Adipocyte (in vitro differentiated cells): ENCODE results near the gene CEP72.

Experiments used
- DNase-seq: peaks from one replicate; pipeline ENCODE4 v3.0.0-alpha.2; 2015; ENCODE audit warnings: low read depth
- H3K27me3 ChIP-seq: replicated peaks from 2 replicates; pipeline ENCODE4 v1.7.0; 2013; ENCODE audit warnings: mild to moderate bottlenecking, low read length, moderate library complexity; ENCODE audit not compliant: control insufficient read depth, insufficient read depth
- H3K36me3 ChIP-seq: 2 replicates; pipeline ENCODE4 v1.7.0; 2013; ENCODE audit warnings: low read length, mild to moderate bottlenecking, moderate library complexity; ENCODE audit not compliant: control insufficient read depth, insufficient read depth, severe bottlenecking
- H3K4me1 ChIP-seq: 2 replicates; pipeline ENCODE4 v1.7.0; 2013; ENCODE audit warnings: mild to moderate bottlenecking, low read length, moderate library complexity; ENCODE audit not compliant: control insufficient read depth, insufficient read depth
- H3K4me3 ChIP-seq: 2 replicates; pipeline ENCODE4 v1.7.0; 2013; ENCODE audit warnings: mild to moderate bottlenecking, low read length, moderate library complexity
- H3K9ac ChIP-seq: 2 replicates; pipeline ENCODE4 v1.7.0; 2013; ENCODE audit warnings: mild to moderate bottlenecking, low read length, moderate library complexity
- H3K9me3 ChIP-seq: 2 replicates; pipeline ENCODE4 v1.7.0; 2013; ENCODE audit warnings: mild to moderate bottlenecking, low read length, moderate library complexity; ENCODE audit not compliant: control insufficient read depth

Gene CEP72

DNA sequence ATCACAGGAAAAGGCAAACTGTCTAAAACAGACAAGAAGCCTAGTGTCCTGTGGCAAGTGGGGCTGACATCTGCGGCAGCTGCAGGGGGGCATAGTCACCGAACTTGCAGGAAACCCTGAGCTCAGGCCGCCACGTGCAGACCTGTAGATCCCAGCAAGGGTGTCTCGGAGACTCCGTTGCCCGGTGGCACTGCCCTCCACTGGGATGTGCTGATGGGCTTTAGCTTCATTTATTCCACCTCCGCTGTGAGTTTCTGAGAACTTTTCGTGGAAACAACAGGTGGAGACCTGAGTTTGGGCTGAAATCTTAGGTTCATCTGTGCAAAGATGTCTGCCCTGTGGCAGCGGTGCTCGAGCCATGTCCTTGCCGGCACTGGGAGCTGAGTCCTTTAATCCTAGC lies 22.1 kb downstream of the CEP72 start:
- Histone ChIP-seq H3K4me1 (no peaks in the 10 kb centered on the region), H3K4me3 (no peak overlapping the region), H3K9ac (no peak overlapping the region), H3K27me3 (no peaks in the 10 kb centered on the region), H3K36me3 (peaks cover 14% of the 10 kb centered on the region), H3K9me3 (peaks cover 2% of the 10 kb centered on the region)
- no peak for DNase-seq

- DNase-seq: no peak
Observed at GRCh38 chr5:635306-636055, 23.3 kb downstream of the CEP72 start.

GRCh38 chr5:636951-637350 lies 24.8 kb downstream of the CEP72 start:
- DNase-seq: no peak
- no peak overlapping the region for H3K4me3 ChIP-seq
- H3K27me3 ChIP-seq: no peaks in the 10 kb centered on the region
- peaks cover 2% of the 10 kb centered on the region for H3K9me3 ChIP-seq
- no peaks in the 10 kb centered on the region for H3K4me1 ChIP-seq
- H3K36me3 ChIP-seq: peaks cover 17% of the 10 kb centered on the region
- H3K9ac ChIP-seq: no peak overlapping the region

More at GRCh38 chr5:635306-636055, 23.3 kb downstream of the CEP72 start:
- Histone ChIP-seq H3K9me3 (peaks cover 2% of the 10 kb centered on the region), H3K9ac (no peak overlapping the region), H3K36me3 (peaks cover 14% of the 10 kb centered on the region), H3K4me3 (no peak overlapping the region), H3K4me1 (no peaks in the 10 kb centered on the region), H3K27me3 (no peaks in the 10 kb centered on the region)

GRCh38 chr5:637581-638450 lies 25.7 kb downstream of the CEP72 start:
- Histone ChIP-seq H3K4me1 (no peaks in the 10 kb centered on the region), H3K27me3 (no peaks in the 10 kb centered on the region), H3K9ac (no peak overlapping the region), H3K36me3 (peaks cover 17% of the 10 kb centered on the region), H3K4me3 (no peak overlapping the region), H3K9me3 (peaks cover 2% of the 10 kb centered on the region)
- no peak for DNase-seq

DNA sequence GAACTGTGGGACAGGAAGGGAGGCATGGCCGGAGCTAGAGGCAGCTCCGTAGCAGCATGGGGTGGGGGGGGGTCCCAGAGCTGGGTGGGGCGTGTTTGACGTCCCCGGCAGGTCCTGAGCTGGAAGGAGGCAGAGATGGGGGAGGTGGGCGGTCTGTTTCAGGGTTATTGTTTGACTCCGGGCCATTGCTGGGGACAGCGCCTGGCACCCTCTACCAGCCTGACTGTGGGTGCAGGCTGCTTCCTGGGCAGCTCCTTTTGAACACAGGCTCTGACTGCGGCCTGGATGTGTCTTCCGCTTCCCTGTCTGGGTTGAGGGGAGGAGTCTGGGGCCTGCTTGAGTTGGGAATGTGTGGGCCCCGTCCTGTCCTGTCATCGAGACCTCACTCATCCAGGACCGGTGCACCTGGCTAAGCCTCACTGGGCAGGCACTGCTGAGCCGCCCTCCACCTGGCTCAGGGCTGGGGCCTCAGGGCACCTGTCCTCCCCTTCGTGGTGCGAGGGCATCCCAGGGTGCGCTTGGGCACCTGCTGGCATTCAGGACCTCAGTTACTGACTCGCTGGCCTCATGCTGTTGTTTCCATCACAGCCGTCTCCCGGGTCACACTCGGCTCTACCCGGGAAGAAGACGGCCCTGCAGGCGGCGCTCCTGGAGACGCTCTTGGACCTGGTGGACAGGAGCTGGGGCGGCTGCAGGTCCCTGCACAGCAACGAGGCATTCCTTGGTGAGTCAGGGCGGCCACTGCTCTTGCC lies 26.5 kb downstream of the CEP72 start:
- no peak for DNase-seq

GRCh38 chr5:639253-639530 lies 27.1 kb downstream of the CEP72 start:
- no peak for DNase-seq
- Histone ChIP-seq H3K4me3 (no peak overlapping the region), H3K36me3 (peaks cover 17% of the 10 kb centered on the region), H3K9me3 (peaks cover 2% of the 10 kb centered on the region), H3K27me3 (no peaks in the 10 kb centered on the region), H3K4me1 (no peaks in the 10 kb centered on the region), H3K9ac (no peak overlapping the region)

More for the DNA sequence above, 26.5 kb downstream of the CEP72 start:
- Histone ChIP-seq H3K4me3 (no peak overlapping the region), H3K9ac (no peak overlapping the region), H3K36me3 (peaks cover 17% of the 10 kb centered on the region), H3K9me3 (peaks cover 2% of the 10 kb centered on the region), H3K4me1 (no peaks in the 10 kb centered on the region), H3K27me3 (no peaks in the 10 kb centered on the region)

DNA sequence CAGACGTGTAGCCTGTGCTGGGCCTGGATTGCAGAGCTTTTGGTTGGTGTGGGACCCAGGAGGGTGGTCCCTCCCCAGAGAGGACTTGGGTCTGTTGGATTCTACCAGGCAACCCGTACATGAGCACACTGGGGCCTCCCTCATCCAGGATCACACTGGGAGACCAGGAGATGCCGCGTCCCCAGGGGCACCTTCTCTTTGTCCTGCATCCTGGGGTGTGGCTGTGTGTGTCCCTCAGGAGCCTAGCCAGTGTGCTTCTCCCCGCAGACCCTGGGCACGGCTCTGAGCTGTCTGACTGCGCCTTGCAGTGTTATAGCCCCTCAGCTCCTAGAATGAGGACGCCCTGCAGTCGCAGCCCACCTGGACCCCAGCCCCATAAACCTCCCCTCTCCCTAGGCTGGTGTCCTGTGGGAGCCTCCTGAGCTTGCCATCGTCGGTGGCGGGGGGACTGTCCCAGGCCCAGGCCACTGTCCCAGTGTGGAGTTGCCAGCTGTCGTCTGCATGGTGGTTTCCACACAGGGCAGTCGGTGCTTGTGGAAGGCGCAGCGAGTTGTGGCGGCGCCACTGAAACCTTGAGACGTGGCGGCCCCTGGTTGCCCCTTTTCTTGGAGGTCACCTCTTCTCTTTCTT lies 27.6 kb downstream of the CEP72 start:
- Histone ChIP-seq H3K9ac (no peak overlapping the region), H3K27me3 (no peaks in the 10 kb centered on the region), H3K4me3 (no peak overlapping the region), H3K4me1 (no peaks in the 10 kb centered on the region), H3K36me3 (peaks cover 17% of the 10 kb centered on the region), H3K9me3 (peaks cover 2% of the 10 kb centered on the region)
- DNase-seq: no peak

GRCh38 chr5:640461-641330 lies 28.6 kb downstream of the CEP72 start:
- DNase-seq: no peak
- no peak overlapping the region for H3K9ac ChIP-seq
- peaks cover 14% of the 10 kb centered on the region for H3K36me3 ChIP-seq
- no peaks in the 10 kb centered on the region for H3K4me1 ChIP-seq
- no peaks in the 10 kb centered on the region for H3K27me3 ChIP-seq
- H3K9me3 ChIP-seq: no peaks in the 10 kb centered on the region
- no peak overlapping the region for H3K4me3 ChIP-seq

GRCh38 chr5:641331-641765 lies 29.2 kb downstream of the CEP72 start:
- Histone ChIP-seq H3K36me3 (peaks cover 10% of the 10 kb centered on the region), H3K9me3 (no peaks in the 10 kb centered on the region), H3K4me3 (no peak overlapping the region), H3K27me3 (no peaks in the 10 kb centered on the region), H3K9ac (no peak overlapping the region), H3K4me1 (no peaks in the 10 kb centered on the region)
- DNase-seq: no peak

GRCh38 chr5:642481-642880 lies 30.3 kb downstream of the CEP72 start:
- no peak for DNase-seq
- H3K9me3 ChIP-seq: no peaks in the 10 kb centered on the region
- H3K9ac ChIP-seq: no peak overlapping the region
- H3K36me3 ChIP-seq: peaks cover 10% of the 10 kb centered on the region
- H3K4me1 ChIP-seq: no peaks in the 10 kb centered on the region
- no peaks in the 10 kb centered on the region for H3K27me3 ChIP-seq
- no peak overlapping the region for H3K4me3 ChIP-seq
